SHP77 treated with DMSO at 0.1 percent for 48 hours (cell line): ENCODE results near the gene BBS1.

Source experiments
- DNase-seq: peaks from one replicate; lab custom pipeline; 2025; lab: John Stamatoyannopoulos, UW

Gene BBS1

DNA sequence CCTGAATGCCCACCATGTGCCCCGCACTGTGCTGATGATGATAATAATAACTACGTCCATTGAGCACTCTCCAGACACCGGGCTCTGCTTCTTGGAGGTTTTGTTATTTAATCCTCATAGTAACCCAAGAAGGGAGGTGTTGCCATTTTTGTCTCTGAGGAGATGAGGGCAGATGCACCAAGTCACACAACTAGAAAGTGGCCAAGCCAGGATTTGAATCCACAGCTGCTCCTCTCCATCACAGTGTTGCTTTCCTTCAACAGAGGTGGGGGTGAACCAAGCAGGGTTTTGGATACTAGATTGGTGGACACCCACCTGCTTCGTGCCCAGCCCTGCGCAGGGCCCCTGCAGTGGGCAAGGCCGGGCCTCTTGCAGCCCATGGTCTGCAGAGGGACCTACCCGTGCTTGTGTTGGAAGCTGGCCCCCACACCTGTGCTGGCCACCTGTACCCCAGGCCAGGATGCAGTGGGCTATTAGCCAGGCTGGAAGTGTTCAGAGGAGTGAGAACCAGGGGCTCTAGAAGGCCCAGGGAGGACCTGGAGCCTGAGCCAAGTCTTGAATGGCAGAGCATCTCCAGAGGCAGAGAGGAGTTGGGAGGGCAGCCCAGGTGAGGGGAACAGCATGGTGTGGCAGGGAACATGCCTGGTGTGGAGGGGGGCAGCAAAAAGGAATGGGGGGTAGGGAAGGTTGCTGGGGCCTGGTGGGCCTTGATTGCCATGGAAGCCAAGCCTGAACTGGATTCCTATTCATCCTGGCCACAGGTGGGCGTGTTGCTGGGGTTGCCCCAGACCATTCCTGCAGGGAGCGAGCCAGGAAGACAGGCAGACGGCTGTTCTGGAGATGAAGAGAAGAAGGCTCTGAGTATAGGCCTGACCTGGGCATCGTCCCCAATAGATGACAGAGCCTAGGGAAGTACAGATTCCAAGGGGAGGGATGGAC lies 32.9 kb upstream of the BBS1 start:
- no peak for DNase-seq

GRCh38 chr11:66478729-66479393 lies 31.6 kb upstream of the BBS1 start:
- DNase-seq = no peak

GRCh38 chr11:66479394-66480116 lies 30.9 kb upstream of the BBS1 start:
- peak; percentile 78 for DNase-seq

DNA sequence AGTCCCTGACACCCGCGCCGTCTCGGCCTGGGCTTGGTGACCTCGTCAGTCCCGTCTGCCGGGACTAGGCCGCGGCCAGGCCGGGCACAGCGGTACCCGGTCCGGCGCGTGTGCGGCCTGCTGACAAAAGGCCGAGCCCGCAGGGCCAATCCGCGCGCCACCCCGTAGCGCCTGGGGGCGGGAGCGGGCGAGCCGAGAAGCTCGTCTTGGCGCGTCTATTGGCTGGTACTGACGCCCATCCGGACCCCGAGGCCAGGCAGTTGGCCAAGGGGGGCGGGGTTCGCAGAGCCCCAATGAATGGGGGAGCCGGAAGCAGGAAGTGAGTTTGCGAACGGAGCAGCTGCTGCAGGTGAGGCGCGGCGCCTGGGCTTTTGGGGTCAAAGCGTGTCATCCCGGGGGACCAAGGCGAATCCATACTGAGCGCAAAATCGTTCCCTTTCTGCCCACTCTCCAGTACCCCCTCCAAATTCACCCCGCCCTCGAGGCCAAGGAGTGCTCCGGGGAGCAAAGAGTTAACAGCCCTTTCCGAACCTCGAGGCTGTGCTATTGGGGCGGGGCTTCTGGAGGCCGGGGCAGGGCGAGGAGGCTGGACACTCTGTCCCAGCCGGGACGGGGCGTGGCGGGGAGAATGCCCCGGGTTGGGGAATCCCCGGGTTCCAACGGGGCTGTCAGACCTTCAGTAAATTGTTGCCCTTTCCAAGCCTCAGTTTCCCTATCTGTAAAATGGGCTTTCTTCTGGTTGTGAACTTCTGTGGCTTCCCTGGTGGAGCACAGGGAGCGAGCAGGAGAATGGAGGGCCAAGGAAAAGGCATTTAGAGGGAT lies 30.1 kb upstream of the BBS1 start, which contains the start of gene DPP3:
DPP3 (plus strand) TSS at position 318 of the 822 bp plus-strand sequence. CDS start 1,767 bp downstream, outside the sequence.
- DNase-seq = peak; percentile 97

DNA sequence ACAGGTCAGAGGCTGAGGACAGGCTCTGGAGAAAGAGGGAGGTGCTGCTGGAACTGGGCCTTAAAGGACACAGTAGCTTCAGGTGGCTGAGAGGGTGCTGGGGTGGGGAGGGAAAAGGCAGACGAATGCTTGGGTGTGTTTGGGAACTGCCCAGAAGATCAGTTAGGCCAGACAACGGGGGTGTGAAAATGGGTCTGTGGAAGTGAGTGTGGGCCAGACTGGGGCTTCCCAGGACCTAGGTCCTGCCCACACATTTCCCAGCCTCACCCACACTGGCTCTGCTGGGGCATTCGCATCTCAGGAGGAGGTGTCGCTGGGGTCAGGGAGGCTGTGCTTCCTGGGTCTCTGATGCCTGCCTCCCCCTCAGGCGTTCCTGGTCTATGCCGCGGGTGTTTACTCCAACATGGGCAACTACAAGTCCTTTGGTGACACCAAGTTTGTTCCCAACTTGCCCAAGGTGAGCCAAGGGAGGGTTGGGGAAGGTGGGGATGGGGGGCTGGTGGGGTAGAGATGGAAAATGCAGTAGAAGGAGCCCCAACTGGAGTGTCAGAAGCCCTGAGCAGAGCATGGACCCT lies 25.5 kb upstream of the BBS1 start:
- no peak for DNase-seq

GRCh38 chr11:66488957-66489356 lies 21.5 kb upstream of the BBS1 start:
- no peak for DNase-seq

DNA sequence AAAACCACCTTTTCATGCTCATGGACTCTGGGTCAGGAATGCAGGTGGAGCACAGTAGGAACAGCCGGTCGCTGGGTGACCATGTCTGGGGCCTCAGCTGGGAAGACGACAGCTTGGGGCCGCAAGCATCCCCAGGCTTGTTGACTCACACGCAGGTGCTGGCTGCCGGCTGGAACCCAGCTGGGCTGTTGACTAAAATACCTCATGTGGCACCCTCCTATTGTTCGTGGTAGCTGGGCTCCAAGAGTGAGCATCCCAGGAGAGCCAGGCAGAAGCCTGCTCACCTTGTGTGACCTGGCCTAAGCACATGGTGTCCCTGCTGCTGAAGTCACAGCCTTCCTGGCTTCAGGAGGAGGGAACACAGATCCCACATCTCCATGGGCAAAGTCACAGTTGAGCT lies 20.8 kb upstream of the BBS1 start:
- peak; percentile 95 for DNase-seq

GRCh38 chr11:66491315-66491935 lies 19.0 kb upstream of the BBS1 start:
- DNase-seq = no peak

DNA sequence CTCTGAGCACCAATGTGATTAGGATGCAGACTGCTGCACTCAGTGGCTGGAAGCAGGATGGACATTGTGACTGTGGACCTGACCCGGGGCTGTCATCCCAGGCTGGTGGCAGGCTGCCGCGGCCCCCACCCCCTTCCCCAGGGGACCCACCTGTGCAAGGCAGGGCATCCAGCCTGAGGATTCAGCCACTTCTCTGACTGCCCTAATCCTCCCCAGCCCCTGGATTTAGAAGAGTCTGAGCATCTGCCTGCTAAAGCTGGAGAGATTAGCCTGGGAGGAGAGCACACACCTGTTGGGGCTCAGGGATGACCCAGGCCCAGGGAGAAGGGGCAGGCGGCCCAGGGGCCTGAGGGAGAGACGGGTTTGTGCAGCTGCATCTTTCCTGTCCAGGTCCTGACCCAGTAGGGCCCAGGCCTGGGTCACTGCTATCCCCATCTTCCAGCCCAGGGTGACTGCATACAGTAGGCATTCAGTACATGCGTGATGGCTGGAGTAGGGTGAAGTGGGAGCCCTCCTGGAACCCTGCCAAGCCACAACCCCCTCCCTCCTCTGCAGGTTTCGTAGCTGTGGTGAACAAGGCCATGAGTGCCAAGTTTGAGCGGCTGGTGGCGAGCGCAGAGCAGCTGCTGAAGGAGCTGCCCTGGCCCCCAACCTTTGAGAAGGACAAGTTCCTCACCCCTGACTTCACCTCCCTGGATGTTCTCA lies 18.1 kb upstream of the BBS1 start:
- DNase-seq = no peak

DNA sequence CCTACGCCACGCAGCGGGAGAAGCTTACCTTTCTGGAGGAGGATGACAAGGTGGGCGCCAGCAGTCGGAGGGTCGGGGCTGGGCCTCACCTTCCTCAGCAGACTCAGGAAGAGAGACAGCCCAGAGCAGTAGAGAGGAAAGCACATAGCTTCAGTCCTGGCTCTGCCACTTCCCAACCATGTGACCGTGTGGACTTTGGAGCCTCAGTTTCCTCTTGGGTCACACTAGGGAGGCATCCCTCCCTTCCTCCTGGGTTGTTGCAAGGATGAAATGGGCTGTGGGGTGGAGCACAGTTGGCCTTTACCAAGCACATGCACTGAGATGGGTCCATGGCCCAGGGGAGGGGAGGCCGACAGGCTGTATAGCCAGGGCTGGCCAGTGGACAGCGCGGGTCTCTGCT lies 17.3 kb upstream of the BBS1 start:
- DNase-seq = no peak

DNA sequence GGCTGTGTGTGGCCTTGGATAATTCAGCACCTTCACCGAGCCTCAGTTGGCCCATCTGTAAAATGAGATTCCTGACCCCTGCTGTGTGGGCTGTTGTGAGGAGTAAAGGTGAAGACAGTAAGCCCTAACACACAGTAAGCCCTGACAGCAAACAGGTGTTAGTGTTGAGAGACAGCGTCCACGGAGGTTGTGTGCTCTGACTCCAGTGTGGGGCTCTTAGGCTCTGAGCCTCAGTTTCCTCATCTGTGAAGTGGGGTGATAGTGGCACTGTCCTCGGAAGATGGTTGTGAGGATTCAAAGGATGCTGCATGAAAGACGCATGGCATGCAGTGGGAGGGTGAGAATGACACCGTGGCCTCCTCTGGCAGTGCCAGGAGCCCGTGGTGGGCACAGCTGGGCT lies 16.0 kb upstream of the BBS1 start:
- no peak for DNase-seq

GRCh38 chr11:66494935-66495334 lies 15.5 kb upstream of the BBS1 start:
- DNase-seq = no peak

- no peak for DNase-seq
These were observed 15.0 kb upstream of the BBS1 start for GRCh38 chr11:66495401-66495854.

DNA sequence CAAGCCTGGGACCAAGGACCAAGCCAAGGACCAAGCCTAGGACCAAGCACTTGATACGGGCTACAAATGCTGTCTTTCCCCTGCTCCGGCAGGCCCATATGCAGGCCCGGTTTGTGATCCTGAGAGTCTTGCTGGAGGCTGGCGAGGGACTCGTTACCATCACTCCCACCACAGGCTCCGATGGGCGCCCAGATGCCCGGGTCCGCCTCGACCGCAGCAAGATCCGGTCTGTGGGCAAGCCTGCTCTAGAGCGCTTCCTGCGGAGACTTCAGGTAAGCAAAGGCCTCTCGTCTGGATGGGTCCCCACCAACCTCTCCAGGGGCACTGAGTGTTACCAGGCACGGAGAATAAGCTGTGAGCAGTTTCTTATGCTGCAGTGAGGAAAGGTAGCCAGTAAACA lies 13.2 kb upstream of the BBS1 start:
- no peak for DNase-seq

DNA sequence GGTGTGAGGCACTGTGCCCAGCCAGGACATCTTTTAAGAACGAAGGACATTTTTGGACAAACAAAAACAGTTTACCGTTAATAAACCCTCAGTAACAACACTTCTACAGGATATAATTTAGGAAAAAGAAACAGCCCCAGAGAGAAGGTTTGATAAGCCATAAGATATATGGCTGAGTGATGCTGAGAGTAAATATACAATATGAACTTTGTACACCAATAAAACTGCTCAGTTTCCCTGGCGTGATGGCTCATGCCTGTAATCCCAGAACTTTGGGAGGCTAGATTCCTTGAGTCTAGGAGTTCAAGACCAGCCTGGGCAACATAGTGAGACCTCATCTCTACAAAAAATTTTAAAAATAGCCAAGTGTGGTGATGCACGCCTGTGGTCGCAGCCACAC lies 11.9 kb upstream of the BBS1 start:
- no peak for DNase-seq

- no peak for DNase-seq
These were observed 5.1 kb upstream of the BBS1 start for GRCh38 chr11:66505276-66505816.

DNA sequence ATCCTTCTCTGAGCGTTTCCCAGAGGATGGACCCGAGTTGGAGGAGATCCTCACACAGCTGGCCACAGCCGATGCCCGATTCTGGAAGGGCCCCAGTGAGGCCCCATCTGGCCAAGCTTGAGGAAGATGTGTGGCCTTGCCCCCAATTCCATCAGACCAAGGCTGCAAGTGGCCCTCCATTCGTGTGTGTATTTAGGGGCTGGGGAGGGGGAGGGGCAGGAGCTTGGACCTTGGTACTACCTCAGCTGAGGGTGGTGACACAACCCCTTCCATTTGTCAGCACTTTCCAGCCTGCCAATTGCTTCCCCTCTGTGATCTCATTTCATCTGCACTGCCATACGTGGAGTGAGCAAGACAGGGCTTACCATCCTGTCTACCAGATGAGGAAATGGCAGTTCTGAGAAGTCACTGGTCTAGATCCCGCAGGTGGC lies 1.3 kb upstream of the BBS1 start:
- DNase-seq = no peak

- DNase-seq = no peak
These were observed 530 bp downstream of the BBS1 start for GRCh38 chr11:66510990-66511339.

GRCh38 chr11:66523611-66524010 lies 13.2 kb downstream of the BBS1 start:
- no peak for DNase-seq
